Activated CD4-positive, alpha-beta memory T cell treated with anti-CD3 and anti-CD28 coated beads for 36 hours (primary cell): ENCODE results near the gene ITPR1. TPM values are rescaled to one million over a fixed set of nuclear protein-coding genes. Genes with fewer than 3 reads are reported as not detected.

Source experiments
- CTCF ChIA-PET: fragments of 350-600 bp; sonication (Branson Sonifier 250); formaldehyde crosslinking; loops from one replicate; lab custom pipeline; 2021; ENCODE audit warnings: antibody characterized with exemption, inconsistent platforms; lab: Charles Lee
- POLR2A ChIA-PET: fragments of 350-600 bp; sonication (Branson Sonifier 250); formaldehyde crosslinking; loops from one replicate; lab custom pipeline; 2021; ENCODE audit warnings: antibody characterized with exemption; lab: Charles Lee
- DNase-seq: peaks from one replicate; pipeline ENCODE4 v3.0.0-alpha.2; 2020
- H3K27ac Mint-ChIP-seq: one replicate; pipeline ENCODE4 v1.8.0; 2021; ENCODE audit warnings: mixed read lengths
- H3K27me3 Mint-ChIP-seq: one replicate; pipeline ENCODE4 v1.8.0; 2021; ENCODE audit warnings: mixed read lengths
- H3K36me3 Mint-ChIP-seq: one replicate; pipeline ENCODE4 v1.8.0; 2021; ENCODE audit warnings: mixed read lengths
- H3K4me1 Mint-ChIP-seq: one replicate; pipeline ENCODE4 v1.8.0; 2021; ENCODE audit warnings: low read depth, mixed read lengths
- H3K4me3 Mint-ChIP-seq: one replicate; pipeline ENCODE4 v1.8.0; 2021; ENCODE audit warnings: mild to moderate bottlenecking, mixed read lengths
- H3K9me3 Mint-ChIP-seq: one replicate; pipeline ENCODE4 v1.8.0; 2021; ENCODE audit warnings: mixed read lengths
- intact Hi-C: fragments of 100-400 bp; cut with micrococcal nuclease; formaldehyde crosslinking; loops from one replicate; pipeline ENCODE4 v1.15.1; 2023
- total RNA-seq, 2 experiments: library from RNA; stranded (reverse); gene quantifications; one replicate each; pipeline ENCODE4 v1.2.3, GENCODE V29; 2021

The ITPR1 gene
- total RNA-seq, 2 experiments from 2014 or later, result 49.1 to 53.1 TPM

- ChIA-PET CTCF (no interaction called here), POLR2A (interaction anchor here (1.3 kb wide), 1 partner anchor 20 kb away, joined by 4 read pairs; the partner anchor contains the start of gene ITPR1)
- H3K36me3 Mint-ChIP-seq, result peaks cover 9% of the 10 kb centered on the region
- no peak overlapping the region for H3K27ac Mint-ChIP-seq
- no peaks in the 10 kb centered on the region for H3K27me3 Mint-ChIP-seq
- H3K4me1 Mint-ChIP-seq, result peaks cover 18% of the 10 kb centered on the region
- intact Hi-C loops, result no loop called here
- no peak overlapping the region for H3K4me3 Mint-ChIP-seq
- no peak for DNase-seq
- H3K9me3 Mint-ChIP-seq, result no peaks in the 10 kb centered on the region
These were observed 19.9 kb downstream of the ITPR1 start for GRCh38 chr3:4512895-4513616.

GRCh38 chr3:4514321-4514720, 21.2 kb downstream of the ITPR1 start:
- no peak overlapping the region for H3K4me3 Mint-ChIP-seq
- H3K9me3 Mint-ChIP-seq, result no peaks in the 10 kb centered on the region
- H3K27me3 Mint-ChIP-seq, result no peaks in the 10 kb centered on the region
- intact Hi-C loops, result no loop called here
- ChIA-PET CTCF (no interaction called here), POLR2A (interaction anchor here (0.8 to 1.4 kb wide), 3 partner anchors 11 to 139 kb away, joined by 4 to 6 read pairs (median 4); partner anchors contain the start of gene ITPR1)
- peaks cover 2% of the 10 kb centered on the region for H3K36me3 Mint-ChIP-seq
- peaks cover 23% of the 10 kb centered on the region for H3K4me1 Mint-ChIP-seq
- no peak overlapping the region for H3K27ac Mint-ChIP-seq
- no peak for DNase-seq

- Mint-ChIP-seq H3K36me3 (peaks cover 2% of the 10 kb centered on the region), H3K27me3 (no peaks in the 10 kb centered on the region), H3K4me1 (peaks cover 28% of the 10 kb centered on the region), H3K27ac (no peak overlapping the region), H3K9me3 (no peaks in the 10 kb centered on the region), H3K4me3 (no peak overlapping the region)
- POLR2A ChIA-PET, result interaction anchor here (1.4 kb wide), 1 partner anchor 11 kb away, joined by 6 read pairs; no protein-coding TSS in a partner anchor
- CTCF ChIA-PET, result interaction anchor here (1.3 kb wide), 1 partner anchor 119 kb away, joined by 3 read pairs; no protein-coding TSS in a partner anchor
- intact Hi-C loops, result no loop called here
- DNase-seq, result no peak
These were observed 21.8 kb downstream of the ITPR1 start for GRCh38 chr3:4514916-4515315.

GRCh38 chr3:4515916-4516579, 22.9 kb downstream of the ITPR1 start:
- no peak for DNase-seq
- H3K36me3 Mint-ChIP-seq, result peaks cover 2% of the 10 kb centered on the region
- no peaks in the 10 kb centered on the region for H3K9me3 Mint-ChIP-seq
- no peak overlapping the region for H3K27ac Mint-ChIP-seq
- no peak overlapping the region for H3K4me3 Mint-ChIP-seq
- intact Hi-C loops, result no loop called here
- ChIA-PET POLR2A (no interaction called here), CTCF (interaction anchor here (0.6 to 1.3 kb wide), 2 partner anchors 68 to 117 kb away, joined by 3 read pairs; no protein-coding TSS in a partner anchor)
- H3K4me1 Mint-ChIP-seq, result peaks cover 28% of the 10 kb centered on the region
- H3K27me3 Mint-ChIP-seq, result no peaks in the 10 kb centered on the region

GRCh38 chr3:4517093-4517492, 23.9 kb downstream of the ITPR1 start:
- no peak for DNase-seq
- Mint-ChIP-seq H3K27ac (no peak overlapping the region), H3K27me3 (no peaks in the 10 kb centered on the region), H3K4me1 (peaks cover 28% of the 10 kb centered on the region), H3K36me3 (peaks cover 2% of the 10 kb centered on the region), H3K9me3 (no peaks in the 10 kb centered on the region), H3K4me3 (no peak overlapping the region)
- ChIA-PET CTCF (interaction anchor here (1.0 to 3.9 kb wide), 4 partner anchors 21 to 166 kb away, joined by 3 to 49 read pairs (median 14); no protein-coding TSS in a partner anchor), POLR2A (interaction anchor here (3.3 kb wide), 1 partner anchor 24 kb away, joined by 28 read pairs; the partner anchor contains the start of gene ITPR1)
- intact Hi-C loops, result loop anchor here (1.0 kb wide), 1 partner anchor 10 kb away; no protein-coding TSS in a partner anchor

- peaks cover 28% of the 10 kb centered on the region for H3K4me1 Mint-ChIP-seq
- ChIA-PET POLR2A (interaction anchor here (0.5 to 3.3 kb wide), 4 partner anchors 9 to 50 kb away, joined by 3 to 28 read pairs (median 4); partner anchors contain the start of genes ITPR1 and SUMF1), CTCF (interaction anchor here (1.0 to 3.9 kb wide), 7 partner anchors 14 to 167 kb away, joined by 3 to 49 read pairs (median 4); no protein-coding TSS in a partner anchor)
- no peaks in the 10 kb centered on the region for H3K9me3 Mint-ChIP-seq
- no peak overlapping the region for H3K4me3 Mint-ChIP-seq
- no peak for DNase-seq
- H3K27ac Mint-ChIP-seq, result peak overlapping the region; percentile 69
- H3K27me3 Mint-ChIP-seq, result no peaks in the 10 kb centered on the region
- peaks cover 5% of the 10 kb centered on the region for H3K36me3 Mint-ChIP-seq
- intact Hi-C loops, result loop anchor here (1.0 to 2.0 kb wide), 3 partner anchors 10 to 107 kb away; partner anchors contain the start of gene SUMF1
These were observed 24.6 kb downstream of the ITPR1 start for GRCh38 chr3:4517643-4518311.

- no peak for DNase-seq
- no peak overlapping the region for H3K4me3 Mint-ChIP-seq
- H3K9me3 Mint-ChIP-seq, result no peaks in the 10 kb centered on the region
- intact Hi-C loops, result no loop called here
- H3K27me3 Mint-ChIP-seq, result no peaks in the 10 kb centered on the region
- H3K36me3 Mint-ChIP-seq, result peaks cover 12% of the 10 kb centered on the region
- ChIA-PET CTCF (interaction anchor here (0.9 to 3.9 kb wide), 11 partner anchors 14 to 532 kb away, joined by 3 to 49 read pairs (median 5); no protein-coding TSS in a partner anchor), POLR2A (interaction anchor here (0.9 to 3.3 kb wide), 4 partner anchors 25 to 169 kb away, joined by 3 to 28 read pairs (median 6); partner anchors contain the start of genes ITPR1 and SUMF1)
- H3K27ac Mint-ChIP-seq, result no peak overlapping the region
- peaks cover 28% of the 10 kb centered on the region for H3K4me1 Mint-ChIP-seq
These were observed 27.1 kb downstream of the ITPR1 start for GRCh38 chr3:4520033-4520816.

GRCh38 chr3:4522947-4523346, 29.8 kb downstream of the ITPR1 start:
- peaks cover 10% of the 10 kb centered on the region for H3K36me3 Mint-ChIP-seq
- CTCF ChIA-PET, result interaction anchor here (0.9 to 1.2 kb wide), 3 partner anchors 34 to 111 kb away, joined by 3 read pairs; no protein-coding TSS in a partner anchor
- H3K9me3 Mint-ChIP-seq, result no peaks in the 10 kb centered on the region
- POLR2A ChIA-PET, result interaction anchor here (1.2 kb wide), 1 partner anchor 30 kb away, joined by 4 read pairs; the partner anchor contains the start of gene ITPR1
- H3K4me1 Mint-ChIP-seq, result peaks cover 19% of the 10 kb centered on the region
- no peak overlapping the region for H3K27ac Mint-ChIP-seq
- DNase-seq, result no peak
- no peak overlapping the region for H3K4me3 Mint-ChIP-seq
- H3K27me3 Mint-ChIP-seq, result no peaks in the 10 kb centered on the region
- intact Hi-C loops, result no loop called here

- Mint-ChIP-seq H3K27ac (no peak overlapping the region), H3K27me3 (no peaks in the 10 kb centered on the region), H3K4me3 (no peak overlapping the region), H3K9me3 (no peaks in the 10 kb centered on the region), H3K4me1 (peaks cover 8% of the 10 kb centered on the region), H3K36me3 (peaks cover 10% of the 10 kb centered on the region)
- intact Hi-C loops, result no loop called here
- ChIA-PET POLR2A (no interaction called here), CTCF (interaction anchor here (0.9 to 1.4 kb wide), 3 partner anchors 35 to 173 kb away, joined by 3 to 4 read pairs (median 3); no protein-coding TSS in a partner anchor)
- no peak for DNase-seq
These were observed 30.9 kb downstream of the ITPR1 start for GRCh38 chr3:4523710-4524698.
